Measurements from ENCODE around the gene PKDCC.

- TF ChIP-seq TEAD4 (IDR thresholded peaks at IDR 0.05) (no peak), ZBTB7A (IDR thresholded peaks at IDR 0.05; ENCODE audit: low read depth) (no peak), YY1 (IDR thresholded peaks at IDR 0.05; ENCODE audit: low read depth) (no peak), CEBPB (IDR thresholded peaks at IDR 0.05) (no peak), RAD21 (IDR thresholded peaks at IDR 0.05; ENCODE audit: low read depth) (no peak), NFIC (IDR thresholded peaks at IDR 0.05) (no peak), REST (IDR thresholded peaks at IDR 0.05; ENCODE audit: low read depth) (no peak), FOXM1 (IDR thresholded peaks at IDR 0.05; ENCODE audit: borderline replicate concordance, low read depth) (no peak), EP300 (IDR thresholded peaks at IDR 0.05; ENCODE audit: borderline replicate concordance) (no peak), CREB1 (IDR thresholded peaks at IDR 0.05; ENCODE audit: low read depth) (no peak)
Observed at GRCh38 chr2:42007551-42007950, 40.3 kb upstream of the PKDCC start.

All from Ishikawa (cell line).